PC-3 (cell line): Measurements from ENCODE around the gene EIF4B.

ENCODE experiments used
- EZH2 ChIP-seq: fragments of 300-600 bp; sonication (generic); IDR thresholded peaks from one replicate; pipeline ENCODE4 v1.6.1; 2017; ENCODE audit warnings: antibody characterized with exemption, mild to moderate bottlenecking, low read length; ENCODE audit not compliant: unreplicated experiment
- EZH2phosphoT487 ChIP-seq: fragments of 300-600 bp; sonication (generic); IDR thresholded peaks from 2 replicates; pipeline ENCODE4 v1.6.1; 2018; ENCODE audit warnings: mild to moderate bottlenecking, antibody characterized with exemption, low read length, borderline replicate concordance
- TF ChIP-seq, protein P1 (sequence below): fragments of 300-600 bp; sonication (generic); conservative IDR thresholded peaks from 2 replicates; pipeline ENCODE4 v1.5.1; 2017; ENCODE audit warnings: antibody characterized with exemption, low read depth, mild to moderate bottlenecking, low read length

DNA sequence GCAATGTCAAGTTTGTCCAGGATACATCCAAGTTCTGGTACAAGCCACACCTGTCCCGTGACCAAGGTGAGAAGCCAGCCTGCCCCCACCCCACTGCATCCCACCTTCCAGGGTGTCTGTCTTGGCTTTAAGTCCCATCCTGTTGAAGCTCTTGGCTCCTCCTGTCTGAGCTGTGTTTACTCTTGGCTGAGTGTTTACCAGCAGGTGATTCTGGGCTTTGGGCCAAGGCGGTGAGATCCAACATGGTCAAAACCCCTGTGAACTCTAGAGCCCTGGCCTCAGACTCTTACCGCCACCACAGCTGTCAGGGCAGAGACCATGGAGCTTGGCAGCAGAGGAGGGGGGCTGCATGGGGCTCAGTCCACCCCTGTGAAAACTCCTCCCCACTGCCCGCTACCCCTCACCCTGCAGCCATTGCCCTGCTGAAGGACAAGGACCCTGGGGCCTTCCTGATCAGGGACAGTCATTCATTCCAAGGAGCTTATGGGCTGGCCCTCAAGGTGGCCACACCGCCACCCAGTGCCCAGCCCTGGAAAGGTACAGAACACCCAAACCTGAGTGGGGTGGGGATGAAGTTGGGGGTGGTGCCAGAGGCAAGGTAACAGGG, 55.3 kb downstream of the EIF4B start:
- TF ChIP-seq, protein P1, sequence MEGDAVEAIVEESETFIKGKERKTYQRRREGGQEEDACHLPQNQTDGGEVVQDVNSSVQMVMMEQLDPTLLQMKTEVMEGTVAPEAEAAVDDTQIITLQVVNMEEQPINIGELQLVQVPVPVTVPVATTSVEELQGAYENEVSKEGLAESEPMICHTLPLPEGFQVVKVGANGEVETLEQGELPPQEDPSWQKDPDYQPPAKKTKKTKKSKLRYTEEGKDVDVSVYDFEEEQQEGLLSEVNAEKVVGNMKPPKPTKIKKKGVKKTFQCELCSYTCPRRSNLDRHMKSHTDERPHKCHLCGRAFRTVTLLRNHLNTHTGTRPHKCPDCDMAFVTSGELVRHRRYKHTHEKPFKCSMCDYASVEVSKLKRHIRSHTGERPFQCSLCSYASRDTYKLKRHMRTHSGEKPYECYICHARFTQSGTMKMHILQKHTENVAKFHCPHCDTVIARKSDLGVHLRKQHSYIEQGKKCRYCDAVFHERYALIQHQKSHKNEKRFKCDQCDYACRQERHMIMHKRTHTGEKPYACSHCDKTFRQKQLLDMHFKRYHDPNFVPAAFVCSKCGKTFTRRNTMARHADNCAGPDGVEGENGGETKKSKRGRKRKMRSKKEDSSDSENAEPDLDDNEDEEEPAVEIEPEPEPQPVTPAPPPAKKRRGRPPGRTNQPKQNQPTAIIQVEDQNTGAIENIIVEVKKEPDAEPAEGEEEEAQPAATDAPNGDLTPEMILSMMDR: peak; percentile 77
- no peak for TF ChIP-seq EZH2
- TF ChIP-seq EZH2phosphoT487: no peak
